ENCODE results near the gene RGPD8. TPM values are rescaled to one million over a fixed set of nuclear protein-coding genes. Genes with fewer than 3 reads are reported as not detected.

The RGPD8 gene
- polyA plus RNA-seq, 1 donor from 2014 or later: 6.8 TPM

- Histone ChIP-seq H3F3A (ENCODE audit: insufficient read depth, low read length, poor library complexity, severe bottlenecking) (peaks cover 4% of the 10 kb centered on the region), H3K27me3 (ENCODE audit: insufficient read depth, low read depth, low read length) (no peaks in the 10 kb centered on the region), H3K79me2 (replicated peaks; ENCODE audit: insufficient read depth, low read length) (peaks cover 40% of the 10 kb centered on the region), H3K4me3 (ENCODE audit: low read length) (peak overlapping the region; percentile 96), H2AFZ (ENCODE audit: low read depth, low read length) (peak overlapping the region; percentile 69), H4K20me1 (ENCODE audit: insufficient read depth) (no peaks in the 10 kb centered on the region), H3K9me2 (ENCODE audit: insufficient read depth, low read length) (no peaks in the 10 kb centered on the region), H3K27ac (ENCODE audit: low read length) (peak overlapping the region; percentile 73), H3K36me3 (ENCODE audit: insufficient read depth, low read length) (peaks cover 14% of the 10 kb centered on the region), H3K4me2 (ENCODE audit: low read length) (peak overlapping the region; percentile 98), H3K9ac (ENCODE audit: low read length) (peak overlapping the region; percentile 79), H3K9me3 (ENCODE audit: low read length) (no peaks in the 10 kb centered on the region)
- no peak for TF ChIP-seq SMC3 (conservative IDR thresholded peaks at IDR 0.05; ENCODE audit: poor library complexity)
- TF ChIP-seq EP300 (conservative IDR thresholded peaks at IDR 0.05; ENCODE audit: poor library complexity, severe bottlenecking): no peak
- no peak for TF ChIP-seq MXI1 (conservative IDR thresholded peaks at IDR 0.05; ENCODE audit: poor library complexity, severe bottlenecking)
- no peak for TF ChIP-seq EZH2 (IDR thresholded peaks at IDR 0.05; ENCODE audit: borderline replicate concordance, insufficient read depth, low read length, poor library complexity, severe bottlenecking)
- TF ChIP-seq POLR2AphosphoS5 (IDR thresholded peaks at IDR 0.05): peak; percentile 5
- no peak for TF ChIP-seq RAD21 (conservative IDR thresholded peaks at IDR 0.05)
- TF ChIP-seq TAF1 (IDR thresholded peaks at IDR 0.05; ENCODE audit: low read depth): peak; percentile 45
- peak; percentile 15 for TF ChIP-seq CTCF (IDR thresholded peaks at IDR 0.05; ENCODE audit: poor library complexity, severe bottlenecking)
- TF ChIP-seq REST (IDR thresholded peaks at IDR 0.05; ENCODE audit: borderline replicate concordance): no peak
Measured at GRCh38 chr2:112482309-112483041, 49.0 kb upstream of the RGPD8 start.

- no peaks in the 10 kb centered on the region for H3K9me2 ChIP-seq (ENCODE audit: insufficient read depth, low read length)
- peak within 1 kb of the TSS; percentile 98 for H3K4me2 ChIP-seq (ENCODE audit: low read length)
- no peaks in the 10 kb centered on the region for H3K27me3 ChIP-seq (ENCODE audit: insufficient read depth, low read depth, low read length)
- peaks cover 38% of the 10 kb centered on the region for H3K79me2 ChIP-seq (replicated peaks; ENCODE audit: insufficient read depth, low read length)
- peak within 1 kb of the TSS; percentile 96 for H3K4me3 ChIP-seq (ENCODE audit: low read length)
- TF ChIP-seq POLR2AphosphoS5 (IDR thresholded peaks at IDR 0.05) (peak; percentile 34), EZH2 (IDR thresholded peaks at IDR 0.05; ENCODE audit: borderline replicate concordance, insufficient read depth, low read length, poor library complexity, severe bottlenecking) (no peak)
- peaks cover 4% of the 10 kb centered on the region for H3F3A ChIP-seq (ENCODE audit: insufficient read depth, low read length, poor library complexity, severe bottlenecking)
- peak within 1 kb of the TSS; percentile 73 for H2AFZ ChIP-seq (ENCODE audit: low read depth, low read length)
- peak within 1 kb of the TSS; percentile 76 for H3K27ac ChIP-seq (ENCODE audit: low read length)
- H3K36me3 ChIP-seq (ENCODE audit: insufficient read depth, low read length): peaks cover 11% of the 10 kb centered on the region
- peak within 1 kb of the TSS; percentile 79 for H3K9ac ChIP-seq (ENCODE audit: low read length)
- no peaks in the 10 kb centered on the region for H3K9me3 ChIP-seq (ENCODE audit: low read length)
- no peaks in the 10 kb centered on the region for H4K20me1 ChIP-seq (ENCODE audit: insufficient read depth)
Measured at GRCh38 chr2:112481528-112482233, 48.2 kb upstream of the RGPD8 start, which contains the start of gene TTL. TTL (plus strand) TSS chr2:112482156; CDS start chr2:112482345, 189 bp downstream.

All from neural cell (in vitro differentiated cells).